HG03103 (cell line): ENCODE results near the gene CCDC93.

Experiments
- ATAC-seq: cut with Tn5 transposase; IDR thresholded peaks from one replicate; pipeline ENCODE4 v1.9.1; 2021; ENCODE audit warnings: low read depth; ENCODE audit not compliant: unreplicated experiment

The CCDC93 gene, protein sequence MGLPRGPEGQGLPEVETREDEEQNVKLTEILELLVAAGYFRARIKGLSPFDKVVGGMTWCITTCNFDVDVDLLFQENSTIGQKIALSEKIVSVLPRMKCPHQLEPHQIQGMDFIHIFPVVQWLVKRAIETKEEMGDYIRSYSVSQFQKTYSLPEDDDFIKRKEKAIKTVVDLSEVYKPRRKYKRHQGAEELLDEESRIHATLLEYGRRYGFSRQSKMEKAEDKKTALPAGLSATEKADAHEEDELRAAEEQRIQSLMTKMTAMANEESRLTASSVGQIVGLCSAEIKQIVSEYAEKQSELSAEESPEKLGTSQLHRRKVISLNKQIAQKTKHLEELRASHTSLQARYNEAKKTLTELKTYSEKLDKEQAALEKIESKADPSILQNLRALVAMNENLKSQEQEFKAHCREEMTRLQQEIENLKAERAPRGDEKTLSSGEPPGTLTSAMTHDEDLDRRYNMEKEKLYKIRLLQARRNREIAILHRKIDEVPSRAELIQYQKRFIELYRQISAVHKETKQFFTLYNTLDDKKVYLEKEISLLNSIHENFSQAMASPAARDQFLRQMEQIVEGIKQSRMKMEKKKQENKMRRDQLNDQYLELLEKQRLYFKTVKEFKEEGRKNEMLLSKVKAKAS

DNA sequence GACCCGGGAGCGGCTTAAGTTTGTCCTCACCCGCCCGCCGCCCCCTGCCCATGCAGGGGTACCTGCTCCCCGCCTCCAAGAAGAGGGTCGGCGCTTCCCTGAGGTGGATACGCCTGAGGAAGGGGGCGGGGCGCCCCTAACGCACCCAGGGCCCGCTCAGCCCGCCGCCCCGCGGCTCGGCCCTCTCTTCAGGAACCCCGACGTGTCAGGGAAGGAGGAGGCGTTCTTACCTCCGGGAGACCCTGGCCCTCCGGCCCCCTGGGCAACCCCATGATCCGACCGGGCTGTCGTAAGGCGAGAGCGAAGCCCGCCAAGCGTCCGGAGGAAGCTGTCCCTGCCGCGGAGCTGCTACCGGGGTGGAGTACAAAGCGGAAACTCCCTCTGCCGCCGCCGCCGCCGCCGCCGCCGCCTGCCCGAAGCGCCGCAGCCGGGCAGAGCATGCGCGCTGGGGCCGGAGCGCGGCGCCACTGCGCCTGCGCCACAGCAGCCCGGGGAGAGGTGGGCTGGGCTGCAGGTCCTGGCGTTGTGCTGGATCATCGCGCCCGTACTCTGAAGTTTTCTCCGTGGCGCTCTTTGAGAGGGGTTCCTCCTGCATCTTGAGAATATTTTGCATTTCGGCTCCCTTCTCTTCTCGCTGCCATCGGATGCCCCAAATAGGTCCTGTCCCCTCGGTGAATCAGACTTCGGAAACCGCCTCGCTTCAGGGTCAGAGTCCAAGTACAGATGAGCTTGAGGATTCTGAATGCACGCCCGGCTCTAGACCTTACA, at the start of gene CCDC93:
Gene CCDC93 (minus strand): TSS at position 347 of the 768 bp plus-strand sequence. CDS start 75 bp downstream, at position 272.
- ATAC-seq: peak; percentile 68

- ATAC-seq: no peak
Measured at GRCh38 chr2:118062669-118063068, 48.8 kb upstream of the CCDC93 start.

- ATAC-seq: no peak
Measured at GRCh38 chr2:118062048-118062447, 48.2 kb upstream of the CCDC93 start.

DNA sequence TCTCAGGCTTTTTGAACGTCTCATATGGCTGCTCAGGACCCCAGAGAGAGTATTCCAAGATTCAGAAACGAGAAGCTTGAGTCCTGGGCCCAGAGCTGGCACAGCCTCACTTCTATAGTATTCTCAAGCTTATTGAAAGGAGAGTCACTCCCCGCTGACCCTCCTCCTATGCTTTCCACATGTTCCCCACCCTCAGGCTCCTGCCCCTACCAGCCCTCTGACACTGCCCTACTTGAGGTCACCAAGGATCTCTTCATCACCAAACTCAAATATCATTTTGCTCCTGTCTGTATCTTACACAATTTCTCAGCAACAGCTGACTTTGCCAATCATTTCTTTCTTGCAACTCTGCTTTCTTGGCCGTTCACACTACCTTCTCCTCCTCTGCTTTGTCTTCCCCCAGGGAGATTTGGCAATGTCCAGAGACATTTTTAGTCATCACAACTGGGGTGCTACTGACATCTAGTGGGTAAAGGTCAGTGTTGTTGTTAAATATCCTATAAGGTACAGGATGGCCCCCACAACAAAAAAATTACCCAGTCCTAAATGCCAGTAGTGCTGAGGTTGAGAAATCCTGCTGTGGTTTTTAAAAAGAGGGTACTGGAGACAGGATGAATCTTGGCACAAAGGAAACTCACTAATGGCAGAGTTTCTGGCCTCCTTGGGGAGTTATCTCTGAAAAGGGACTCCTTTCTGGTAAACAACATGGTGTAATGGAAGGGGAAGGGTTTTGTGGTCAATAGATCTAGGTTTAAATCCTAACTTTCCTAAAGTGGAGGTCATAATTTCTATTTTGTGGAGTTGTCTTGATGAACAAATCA, 47.5 kb upstream of the CCDC93 start:
- peak; percentile 71 for ATAC-seq

DNA sequence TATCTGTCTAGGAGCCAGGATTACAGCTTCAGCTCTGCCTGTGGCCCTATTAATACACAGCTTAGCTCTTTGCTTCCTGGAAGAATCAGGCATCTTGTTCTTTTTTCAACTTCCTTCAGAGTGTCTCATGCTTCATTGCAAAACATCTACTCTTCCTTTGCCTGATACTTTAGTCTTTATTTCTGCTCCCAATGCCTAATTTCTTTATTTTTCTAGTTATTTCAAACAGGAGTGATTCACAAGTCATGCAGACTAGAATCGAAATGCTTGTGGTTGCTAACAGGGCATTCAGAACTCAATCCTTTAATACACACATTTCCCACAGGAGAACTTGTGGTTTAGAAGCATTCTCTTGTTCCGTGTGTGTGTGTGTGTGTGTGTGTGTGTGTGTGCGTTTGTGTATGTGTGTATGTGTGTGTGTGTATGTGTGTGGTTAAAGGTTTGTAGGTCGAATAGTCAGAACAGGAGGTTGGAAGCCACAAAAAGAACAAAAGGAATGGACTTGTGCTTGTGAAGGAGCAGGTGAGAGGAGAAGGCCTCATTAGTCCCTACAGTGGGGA, 46.1 kb upstream of the CCDC93 start:
- no peak for ATAC-seq

DNA sequence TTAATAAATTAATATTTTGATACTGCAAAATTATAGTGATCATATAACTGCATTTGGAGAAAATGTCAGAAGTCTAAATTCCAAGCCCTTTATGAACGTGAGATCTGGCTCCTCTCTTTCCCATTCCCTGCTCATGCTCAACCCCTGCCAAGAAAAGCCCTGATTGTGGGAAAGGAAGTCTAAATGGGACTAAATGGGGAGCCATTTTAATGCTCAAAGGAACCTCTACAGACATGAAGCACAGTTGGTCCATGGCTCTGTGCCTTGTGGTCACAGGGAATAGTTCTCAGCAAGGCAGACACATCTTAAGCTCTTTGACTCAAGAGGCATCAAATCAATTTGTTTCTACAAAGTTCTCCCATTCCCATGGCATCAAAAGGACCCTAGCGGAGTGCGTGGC, 45.1 kb upstream of the CCDC93 start:
- ATAC-seq: no peak

GRCh38 chr2:118056801-118057200, 42.9 kb upstream of the CCDC93 start:
- ATAC-seq: no peak

- peak; percentile 76 for ATAC-seq
Measured at GRCh38 chr2:118056165-118056534, 42.3 kb upstream of the CCDC93 start.

DNA sequence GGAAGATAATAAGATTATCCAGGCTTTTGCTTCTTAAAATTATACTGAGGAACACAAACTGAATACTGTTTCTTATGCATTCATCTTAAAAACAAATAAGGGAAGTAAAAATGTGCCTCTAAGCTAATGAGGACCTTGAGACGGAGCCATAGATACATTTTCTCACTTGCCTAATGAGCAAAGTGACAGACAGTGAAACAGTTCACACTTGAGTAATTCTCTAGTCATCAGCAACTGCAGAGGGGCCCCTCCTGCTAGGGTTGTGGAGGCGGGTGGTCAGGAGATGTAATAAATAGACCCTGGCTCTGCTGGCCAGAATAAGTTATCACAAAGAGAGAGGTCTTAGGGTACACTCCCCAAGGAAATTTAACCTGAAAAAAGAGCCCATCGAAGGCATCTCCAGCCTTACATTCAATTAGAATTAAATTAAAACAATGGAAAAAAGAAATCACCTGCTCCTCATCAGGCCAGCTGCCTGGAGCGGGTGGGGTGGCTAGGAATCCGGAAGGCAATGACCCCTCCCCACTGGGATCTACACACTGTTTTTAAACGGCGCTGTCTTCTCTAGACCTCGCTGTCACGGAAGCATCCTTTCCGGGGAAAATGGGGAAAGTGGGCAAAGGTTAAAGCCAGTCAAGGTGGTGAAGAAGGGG, 41.8 kb upstream of the CCDC93 start:
- ATAC-seq: peak; percentile 74

GRCh38 chr2:118054213-118055008, 40.5 kb upstream of the CCDC93 start:
- no peak for ATAC-seq

GRCh38 chr2:118053681-118054080, 39.8 kb upstream of the CCDC93 start:
- ATAC-seq: no peak

- no peak for ATAC-seq
Measured at GRCh38 chr2:118052474-118052873, 38.6 kb upstream of the CCDC93 start.

- ATAC-seq: no peak
Measured at GRCh38 chr2:118051826-118052358, 38.0 kb upstream of the CCDC93 start.

DNA sequence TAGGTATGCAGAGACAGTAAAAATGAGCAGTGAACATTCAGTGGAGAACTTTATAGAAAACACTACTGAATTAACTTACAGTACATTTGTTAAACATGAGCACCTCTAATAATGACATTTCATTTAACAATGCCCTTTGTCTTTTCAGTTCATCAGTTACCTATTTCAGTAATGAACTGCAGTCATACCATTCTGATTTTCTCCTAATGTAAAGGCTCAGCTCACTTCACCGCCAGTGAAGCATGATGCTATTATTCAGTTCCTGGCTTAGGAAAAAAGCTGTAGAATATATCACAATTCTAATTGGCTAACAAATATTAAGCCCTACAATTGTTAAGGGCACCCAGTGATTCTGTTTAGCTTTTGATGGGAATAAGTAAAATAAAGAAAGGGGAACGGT, 37.1 kb upstream of the CCDC93 start:
- ATAC-seq: no peak

DNA sequence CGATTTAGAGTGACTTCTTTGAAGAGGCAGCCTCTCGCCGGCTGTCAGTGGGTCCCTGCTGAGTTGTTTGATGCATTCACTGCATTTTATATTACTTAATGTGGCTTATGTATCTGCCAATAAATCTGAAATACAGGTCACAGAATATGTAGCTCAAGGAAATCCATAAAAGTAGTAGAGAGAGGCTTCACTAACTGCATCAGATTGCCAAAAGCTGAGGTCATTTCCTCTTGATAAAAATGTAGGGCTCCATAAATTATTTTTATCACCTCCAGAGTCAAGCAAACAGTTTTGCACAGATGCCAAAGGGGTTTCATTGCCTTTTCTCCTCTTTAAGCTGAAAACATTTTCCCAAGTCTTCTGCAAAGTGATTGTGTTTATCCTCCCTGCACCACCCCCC, 36.5 kb upstream of the CCDC93 start:
- ATAC-seq: no peak

GRCh38 chr2:118049816-118050140, 35.9 kb upstream of the CCDC93 start:
- no peak for ATAC-seq

DNA sequence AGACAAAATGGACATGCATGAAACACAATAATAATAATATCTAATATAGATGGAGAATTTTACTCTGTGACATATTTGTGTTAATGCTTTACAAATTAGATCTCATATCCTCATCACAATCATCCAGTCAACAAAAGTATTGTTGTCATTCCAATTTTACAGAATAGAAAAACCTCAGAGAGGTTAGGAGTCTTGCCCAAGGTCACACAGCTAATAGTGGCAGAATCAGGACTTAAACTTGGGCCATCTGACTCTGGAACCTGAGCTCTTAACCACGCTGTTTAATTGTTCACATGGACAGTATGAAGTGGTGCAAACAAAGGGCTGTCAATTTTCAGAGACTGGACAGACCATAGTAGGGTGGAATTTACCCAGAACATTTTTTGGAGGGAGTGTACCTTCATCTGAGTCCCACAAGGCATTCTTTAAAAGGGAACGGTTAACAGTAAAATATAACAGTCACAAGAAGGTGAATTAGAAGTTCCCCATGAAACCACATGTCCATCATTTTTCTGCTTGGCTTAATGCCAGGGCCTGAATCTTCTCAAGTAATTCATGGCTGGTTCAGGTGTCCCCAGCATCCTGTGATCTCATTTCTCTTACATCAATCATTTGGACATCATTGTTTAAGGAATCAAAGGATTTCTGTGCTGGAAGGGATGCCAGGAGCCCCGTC, 35.4 kb upstream of the CCDC93 start:
- no peak for ATAC-seq

- ATAC-seq: no peak
Measured at GRCh38 chr2:118048401-118048800, 34.5 kb upstream of the CCDC93 start.
